ENCODE data around the gene ACBD6.

Gene ACBD6

DNA sequence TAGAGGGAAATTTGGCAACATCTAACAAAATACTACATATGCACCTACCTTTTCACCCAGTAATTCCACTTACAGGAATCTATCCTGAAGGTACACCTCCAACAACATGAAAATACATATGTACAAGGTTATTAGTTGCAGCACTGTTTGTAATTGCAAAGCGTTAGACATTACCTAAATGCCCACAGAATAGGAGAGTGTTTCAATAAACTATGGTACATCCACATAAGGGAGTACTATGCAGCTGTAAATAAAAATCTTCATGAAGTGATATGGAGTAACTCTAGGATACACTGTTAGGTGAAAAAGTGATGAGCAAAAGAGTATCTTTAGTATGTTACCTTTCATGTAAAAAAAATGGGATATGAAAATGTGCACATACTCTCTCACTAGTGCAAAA lies 126.1 kb downstream of the ACBD6 start:
- H3K9me3 Mint-ChIP-seq: peaks cover 34% of the 10 kb centered on the region
- no peaks in the 10 kb centered on the region for H3K27me3 Mint-ChIP-seq
- no peak overlapping the region for H3K4me3 Mint-ChIP-seq
- intact Hi-C loops (cut with micrococcal nuclease): loop anchor here (10.0 kb wide), 1 partner anchor 99 kb away; no protein-coding TSS in a partner anchor
- peaks cover 25% of the 10 kb centered on the region for H3K36me3 Mint-ChIP-seq (ENCODE audit: low read depth)
- H3K4me1 Mint-ChIP-seq (ENCODE audit: low read depth): no peaks in the 10 kb centered on the region
- no peak overlapping the region for H3K27ac Mint-ChIP-seq

DNA sequence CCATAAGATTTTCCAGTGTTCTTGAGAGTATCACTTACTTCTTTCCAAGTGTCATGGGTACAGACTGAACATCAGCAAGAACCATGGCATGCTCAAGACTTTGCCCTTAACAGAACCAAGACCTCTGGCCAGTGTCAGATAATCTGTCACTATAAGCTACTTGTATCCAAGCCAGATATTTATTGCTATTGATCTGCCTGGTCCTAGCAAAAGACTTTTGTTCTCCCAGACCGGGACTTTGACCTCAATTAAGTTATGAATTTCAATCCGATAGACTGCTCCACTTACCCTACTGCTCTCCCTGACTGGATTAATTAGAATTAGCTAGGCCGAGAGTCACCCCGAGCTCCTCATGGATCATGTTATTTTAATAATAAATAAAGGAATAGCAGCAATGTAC lies 129.6 kb downstream of the ACBD6 start:
- intact Hi-C loops (cut with micrococcal nuclease): loop anchor here (10.0 kb wide), 1 partner anchor 102 kb away; no protein-coding TSS in a partner anchor
- H3K4me1 Mint-ChIP-seq (ENCODE audit: low read depth): no peaks in the 10 kb centered on the region
- H3K36me3 Mint-ChIP-seq (ENCODE audit: low read depth): no peaks in the 10 kb centered on the region
- peaks cover 14% of the 10 kb centered on the region for H3K9me3 Mint-ChIP-seq
- no peak overlapping the region for H3K4me3 Mint-ChIP-seq
- H3K27me3 Mint-ChIP-seq: no peaks in the 10 kb centered on the region
- no peak overlapping the region for H3K27ac Mint-ChIP-seq

DNA sequence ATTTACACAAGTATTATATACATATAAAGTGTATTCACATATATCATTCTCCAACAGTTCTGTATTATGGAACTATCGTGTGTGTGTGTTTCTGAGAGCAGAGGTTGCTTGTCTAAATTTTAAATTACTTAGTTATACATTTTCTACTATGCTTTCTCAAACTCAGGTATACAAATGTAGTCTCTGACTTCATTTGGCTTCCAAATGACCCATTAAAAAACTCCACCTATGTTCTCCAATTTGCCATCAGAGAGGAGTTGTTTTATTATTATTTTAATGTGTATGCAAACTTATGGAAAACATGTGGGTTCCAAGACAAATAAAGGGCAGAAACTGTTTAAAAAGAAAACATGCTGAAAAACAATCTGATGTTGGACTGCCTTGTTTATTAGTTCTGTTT lies 131.8 kb downstream of the ACBD6 start:
- Mint-ChIP-seq H3K27me3 (no peaks in the 10 kb centered on the region), H3K4me1 (ENCODE audit: low read depth) (no peaks in the 10 kb centered on the region), H3K4me3 (no peak overlapping the region), H3K27ac (no peak overlapping the region), H3K36me3 (ENCODE audit: low read depth) (no peaks in the 10 kb centered on the region), H3K9me3 (peaks cover 9% of the 10 kb centered on the region)
- intact Hi-C loops (cut with micrococcal nuclease): loop anchor here (10.0 kb wide), 1 partner anchor 104 kb away; no protein-coding TSS in a partner anchor

DNA sequence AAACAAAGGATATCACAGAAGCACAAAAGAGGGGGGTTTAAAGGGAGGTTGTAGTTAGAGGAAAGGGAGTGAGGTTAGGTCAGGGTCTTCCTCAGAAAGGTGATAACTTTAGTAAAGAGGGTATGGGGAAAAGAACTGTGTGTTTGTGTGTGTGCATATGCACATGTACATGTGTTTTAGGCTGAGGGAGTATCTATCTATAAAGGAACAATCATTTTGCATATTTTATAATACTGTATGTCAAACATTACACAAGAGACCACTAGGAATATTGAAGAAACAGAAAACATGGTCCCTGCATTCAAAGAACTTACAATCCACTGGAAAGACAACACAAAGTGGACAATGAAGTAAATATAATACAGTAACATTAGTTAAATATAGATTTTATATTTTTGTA lies 132.2 kb downstream of the ACBD6 start:
- Mint-ChIP-seq H3K4me3 (no peak overlapping the region), H3K27me3 (no peaks in the 10 kb centered on the region), H3K9me3 (peaks cover 9% of the 10 kb centered on the region), H3K36me3 (ENCODE audit: low read depth) (no peaks in the 10 kb centered on the region), H3K27ac (no peak overlapping the region), H3K4me1 (ENCODE audit: low read depth) (no peaks in the 10 kb centered on the region)
- intact Hi-C loops (cut with micrococcal nuclease): loop anchor here (10.0 kb wide), 1 partner anchor 105 kb away; no protein-coding TSS in a partner anchor

DNA sequence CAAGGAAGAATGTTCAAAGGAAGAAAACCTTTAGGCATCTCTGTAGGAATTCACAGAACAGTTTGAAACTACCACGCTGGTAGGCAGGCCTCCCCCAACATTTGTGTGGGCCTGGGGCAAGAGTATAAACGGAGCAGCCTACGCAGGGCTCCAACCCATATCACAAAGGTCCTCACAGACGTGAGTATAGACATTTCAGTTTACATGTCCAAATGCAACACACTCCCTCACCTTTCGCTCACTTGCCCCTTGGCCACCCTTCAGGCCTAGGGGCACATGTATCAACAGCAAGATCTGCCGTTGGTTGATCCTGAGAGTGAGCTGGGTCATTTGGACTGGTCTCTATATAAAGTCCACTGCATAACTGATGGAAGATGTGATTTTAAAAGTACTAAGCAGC lies 133.3 kb downstream of the ACBD6 start:
- H3K4me3 Mint-ChIP-seq: no peak overlapping the region
- intact Hi-C loops (cut with micrococcal nuclease): no loop called here
- H3K27ac Mint-ChIP-seq: no peak overlapping the region
- no peaks in the 10 kb centered on the region for H3K4me1 Mint-ChIP-seq (ENCODE audit: low read depth)
- no peaks in the 10 kb centered on the region for H3K27me3 Mint-ChIP-seq
- H3K9me3 Mint-ChIP-seq: peaks cover 9% of the 10 kb centered on the region
- no peaks in the 10 kb centered on the region for H3K36me3 Mint-ChIP-seq (ENCODE audit: low read depth)

DNA sequence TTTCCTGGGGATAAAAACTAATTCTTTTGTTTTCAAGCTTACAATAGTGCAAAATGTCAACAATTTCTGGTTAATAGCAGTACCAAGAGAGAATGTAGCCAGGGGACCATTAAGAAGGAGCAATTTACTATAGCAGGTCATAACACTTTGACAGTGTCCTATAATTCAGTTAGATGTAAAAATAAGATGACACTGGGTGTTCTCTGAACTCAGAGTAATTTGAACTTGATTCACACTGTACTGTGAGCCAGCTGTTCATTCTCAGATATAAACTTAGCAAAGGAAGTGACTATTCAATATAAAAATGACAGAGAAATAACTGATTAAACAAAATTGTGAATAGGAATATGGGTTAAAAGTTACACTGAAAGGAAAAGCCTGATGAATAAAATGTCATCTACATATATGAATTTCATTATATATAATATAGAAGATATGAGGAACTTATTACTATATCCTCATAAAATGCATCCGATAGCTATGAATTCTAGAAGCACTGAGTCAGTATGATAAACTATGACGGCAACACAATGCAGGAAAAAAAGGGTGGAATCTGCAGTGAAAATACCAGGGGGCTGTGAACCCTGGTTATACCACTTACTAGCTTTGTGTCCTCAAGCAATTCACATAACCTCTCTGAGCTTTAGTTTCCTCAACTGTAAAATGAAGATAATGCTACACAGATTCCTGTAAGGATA lies 135.9 kb downstream of the ACBD6 start:
- Mint-ChIP-seq H3K4me1 (ENCODE audit: low read depth) (peaks cover 8% of the 10 kb centered on the region), H3K9me3 (peaks cover 9% of the 10 kb centered on the region), H3K27ac (no peak overlapping the region), H3K4me3 (no peak overlapping the region), H3K27me3 (no peaks in the 10 kb centered on the region), H3K36me3 (ENCODE audit: low read depth) (no peaks in the 10 kb centered on the region)
- intact Hi-C loops (cut with micrococcal nuclease): no loop called here

DNA sequence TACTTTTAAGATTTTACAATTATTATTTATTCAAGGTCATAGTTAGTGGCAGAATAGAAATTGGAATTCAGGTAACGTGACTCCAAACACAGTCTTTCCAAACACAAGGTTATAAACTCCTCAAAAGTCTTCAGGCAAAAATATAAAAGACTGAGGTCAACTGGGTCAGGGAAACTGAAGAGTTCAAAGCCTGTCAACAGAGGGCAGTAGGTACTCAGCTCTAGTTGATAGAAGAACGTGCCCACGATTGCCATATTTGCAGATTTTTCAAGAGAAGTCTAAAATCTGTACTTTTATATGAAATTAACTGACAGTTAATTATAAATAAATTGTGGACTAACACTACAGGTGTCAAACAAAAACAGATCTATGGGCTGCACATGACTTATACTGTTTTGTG lies 137.3 kb downstream of the ACBD6 start:
- H3K4me1 Mint-ChIP-seq (ENCODE audit: low read depth): peaks cover 8% of the 10 kb centered on the region
- no peak overlapping the region for H3K27ac Mint-ChIP-seq
- no peak overlapping the region for H3K4me3 Mint-ChIP-seq
- H3K27me3 Mint-ChIP-seq: no peaks in the 10 kb centered on the region
- intact Hi-C loops (cut with micrococcal nuclease): no loop called here
- no peaks in the 10 kb centered on the region for H3K36me3 Mint-ChIP-seq (ENCODE audit: low read depth)
- H3K9me3 Mint-ChIP-seq: peaks cover 9% of the 10 kb centered on the region

DNA sequence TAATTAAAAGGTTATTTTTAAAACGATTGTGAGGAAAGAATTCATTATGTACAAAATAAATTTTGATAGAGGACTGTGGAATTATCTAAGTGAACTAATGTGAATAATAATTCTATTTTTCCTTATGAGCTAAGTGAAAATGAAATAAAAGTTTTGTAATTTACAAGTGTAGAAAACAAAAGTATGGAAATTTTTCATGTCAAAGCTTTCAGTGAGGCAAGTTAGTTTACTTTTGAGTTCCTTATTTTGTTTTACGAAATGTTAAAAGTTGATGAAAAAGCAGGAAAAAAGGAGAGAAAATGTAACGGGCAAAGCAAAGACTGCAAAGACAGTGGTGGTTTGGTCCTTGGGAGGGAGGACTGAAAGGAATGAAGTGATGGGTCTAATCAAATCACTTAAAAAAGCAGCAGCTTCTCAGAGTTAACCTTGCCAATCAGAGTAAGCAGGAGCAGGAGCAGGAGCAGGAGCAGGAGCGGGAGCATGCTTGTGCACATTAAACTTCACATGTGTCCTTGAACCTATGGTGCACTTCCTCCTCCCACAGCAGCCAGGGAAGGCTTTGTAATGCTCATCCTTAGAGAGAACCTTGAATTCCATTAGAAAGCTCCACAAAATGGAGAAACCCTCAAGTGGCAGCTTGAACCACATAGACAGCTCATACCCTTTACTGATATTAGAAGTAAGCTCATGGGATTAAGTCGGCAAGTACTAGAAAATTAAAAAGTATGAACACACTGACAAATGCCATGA lies 139.0 kb downstream of the ACBD6 start:
- Mint-ChIP-seq H3K27me3 (no peaks in the 10 kb centered on the region), H3K27ac (peak overlapping the region; percentile 64), H3K9me3 (peaks cover 9% of the 10 kb centered on the region), H3K4me3 (peak overlapping the region; percentile 5), H3K36me3 (ENCODE audit: low read depth) (no peaks in the 10 kb centered on the region), H3K4me1 (ENCODE audit: low read depth) (peaks cover 8% of the 10 kb centered on the region)
- intact Hi-C loops (cut with micrococcal nuclease): no loop called here

DNA sequence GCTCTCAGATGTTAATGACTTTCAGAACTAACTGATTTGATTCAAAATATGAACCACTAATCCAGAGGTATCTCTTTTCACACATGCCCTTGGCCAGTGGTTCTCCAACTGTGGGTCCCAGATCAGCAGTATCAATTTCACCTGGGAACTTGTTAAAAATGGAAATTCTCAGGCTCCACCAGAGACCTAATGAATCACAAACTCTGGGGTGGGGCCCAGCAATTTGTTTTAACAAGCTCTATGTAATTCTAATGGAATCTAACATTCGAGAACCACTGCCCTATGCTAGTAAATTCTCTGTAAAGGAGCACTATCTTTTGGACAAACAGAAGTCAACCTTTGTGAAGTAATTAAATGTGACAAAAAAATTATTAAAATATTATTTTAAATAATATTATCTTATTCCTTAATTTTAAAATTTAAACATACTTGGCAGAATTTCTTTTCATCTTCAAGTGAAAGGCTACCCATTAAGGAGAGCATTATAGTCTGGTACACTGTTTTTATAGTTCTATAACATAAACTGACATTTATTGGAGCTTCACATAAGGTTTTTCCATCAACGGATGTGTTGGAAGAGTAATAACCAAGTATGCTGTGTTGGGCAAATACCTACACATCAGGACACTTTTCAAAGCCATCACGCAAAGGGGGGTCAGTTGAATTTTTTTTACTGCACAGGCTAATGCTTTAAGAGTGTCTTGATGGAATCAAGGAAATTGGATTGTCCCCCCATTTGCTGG lies 141.9 kb downstream of the ACBD6 start:
- intact Hi-C loops (cut with micrococcal nuclease): no loop called here
- Mint-ChIP-seq H3K9me3 (no peaks in the 10 kb centered on the region), H3K36me3 (ENCODE audit: low read depth) (no peaks in the 10 kb centered on the region), H3K27me3 (no peaks in the 10 kb centered on the region), H3K4me3 (no peak overlapping the region), H3K4me1 (ENCODE audit: low read depth) (peaks cover 11% of the 10 kb centered on the region), H3K27ac (no peak overlapping the region)

DNA sequence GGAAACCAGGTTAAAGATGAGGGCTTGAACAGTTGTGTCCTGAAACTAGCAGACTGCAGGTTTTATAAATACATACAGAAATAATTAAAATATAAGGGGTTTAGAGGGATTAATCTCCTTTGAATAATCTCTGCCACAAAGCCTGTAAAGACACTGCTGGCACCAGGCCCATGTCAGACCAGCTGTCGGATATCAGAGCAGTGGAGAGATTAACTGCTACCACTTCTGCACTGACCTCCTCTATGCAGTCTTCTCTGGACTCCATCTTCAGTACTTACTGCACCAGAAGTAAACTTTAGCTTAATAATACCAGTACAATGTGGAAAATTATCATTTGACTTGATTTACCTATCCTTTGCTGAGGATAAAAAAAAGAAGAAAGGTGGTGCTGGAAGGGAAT lies 143.7 kb downstream of the ACBD6 start:
- H3K27me3 Mint-ChIP-seq: no peaks in the 10 kb centered on the region
- H3K4me1 Mint-ChIP-seq (ENCODE audit: low read depth): peaks cover 12% of the 10 kb centered on the region
- intact Hi-C loops (cut with micrococcal nuclease): no loop called here
- no peaks in the 10 kb centered on the region for H3K9me3 Mint-ChIP-seq
- no peak overlapping the region for H3K27ac Mint-ChIP-seq
- H3K4me3 Mint-ChIP-seq: no peak overlapping the region
- H3K36me3 Mint-ChIP-seq (ENCODE audit: low read depth): no peaks in the 10 kb centered on the region

DNA sequence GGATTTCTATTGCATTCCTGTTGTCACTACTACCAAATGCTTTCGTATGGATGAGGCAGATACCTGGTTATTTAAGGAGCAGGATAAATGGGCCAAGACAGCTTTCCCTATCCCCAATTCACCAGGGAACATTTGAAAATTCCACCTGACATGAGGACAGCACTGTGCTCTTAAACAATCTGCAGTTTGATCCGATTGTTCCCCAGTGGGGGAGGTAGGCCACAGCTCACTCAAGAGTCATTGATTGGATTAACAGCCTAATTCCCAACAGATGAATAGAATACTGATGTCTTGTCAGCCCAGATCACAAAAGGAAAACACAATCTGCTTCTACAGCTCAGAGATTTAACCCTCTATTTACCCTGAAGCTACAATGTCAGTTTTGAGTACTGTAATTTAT lies 148.4 kb downstream of the ACBD6 start:
- Mint-ChIP-seq H3K36me3 (ENCODE audit: low read depth) (no peaks in the 10 kb centered on the region), H3K9me3 (no peaks in the 10 kb centered on the region), H3K4me1 (ENCODE audit: low read depth) (peaks cover 11% of the 10 kb centered on the region), H3K27ac (no peak overlapping the region), H3K4me3 (no peak overlapping the region), H3K27me3 (no peaks in the 10 kb centered on the region)
- intact Hi-C loops (cut with micrococcal nuclease): no loop called here

DNA sequence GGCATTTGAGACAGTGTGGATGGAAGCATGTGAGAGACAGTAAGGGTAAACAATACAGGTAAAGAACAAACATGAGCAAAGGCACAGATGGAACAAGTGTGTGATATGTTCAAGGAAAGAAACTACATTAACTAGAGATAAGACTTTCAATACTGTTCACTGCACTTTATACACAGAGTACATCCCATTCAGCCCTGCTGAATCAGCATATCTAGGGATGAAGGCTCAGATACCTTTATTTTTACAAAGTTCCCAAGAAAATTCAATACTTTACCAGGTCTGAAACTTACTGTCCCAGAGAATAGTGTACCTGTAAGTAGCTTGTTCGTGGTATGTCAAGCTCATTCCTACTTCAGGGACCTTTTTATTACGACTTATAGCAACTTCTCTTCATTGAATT lies 149.8 kb downstream of the ACBD6 start:
- H3K27ac Mint-ChIP-seq: no peak overlapping the region
- no peaks in the 10 kb centered on the region for H3K36me3 Mint-ChIP-seq (ENCODE audit: low read depth)
- intact Hi-C loops (cut with micrococcal nuclease): no loop called here

DNA sequence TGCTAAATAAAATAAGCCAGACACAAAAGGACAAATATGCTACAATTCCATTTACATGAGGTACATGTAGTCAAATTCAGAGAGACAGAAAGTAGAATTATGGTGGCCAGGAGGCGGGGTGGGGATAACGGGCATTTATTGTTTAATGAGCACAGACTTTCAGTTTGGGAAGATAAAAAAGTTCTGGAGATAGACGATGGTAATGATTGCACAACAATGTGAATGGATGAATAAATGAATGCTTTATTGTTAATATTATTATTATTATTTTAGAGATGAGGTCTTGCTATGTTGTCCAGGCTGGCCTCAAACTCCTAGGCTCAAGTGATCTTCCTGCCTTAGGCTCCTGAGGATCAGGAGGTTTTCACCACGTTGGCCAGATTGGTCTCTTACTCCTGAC lies 150.4 kb downstream of the ACBD6 start:
- Mint-ChIP-seq H3K9me3 (no peaks in the 10 kb centered on the region), H3K36me3 (ENCODE audit: low read depth) (no peaks in the 10 kb centered on the region), H3K27me3 (no peaks in the 10 kb centered on the region), H3K27ac (no peak overlapping the region), H3K4me3 (no peak overlapping the region), H3K4me1 (ENCODE audit: low read depth) (peaks cover 11% of the 10 kb centered on the region)
- intact Hi-C loops (cut with micrococcal nuclease): no loop called here

More for the DNA sequence above, 149.8 kb downstream of the ACBD6 start:
- H3K4me3 Mint-ChIP-seq: no peak overlapping the region
- no peaks in the 10 kb centered on the region for H3K27me3 Mint-ChIP-seq
- H3K9me3 Mint-ChIP-seq: no peaks in the 10 kb centered on the region
- peaks cover 11% of the 10 kb centered on the region for H3K4me1 Mint-ChIP-seq (ENCODE audit: low read depth)

DNA sequence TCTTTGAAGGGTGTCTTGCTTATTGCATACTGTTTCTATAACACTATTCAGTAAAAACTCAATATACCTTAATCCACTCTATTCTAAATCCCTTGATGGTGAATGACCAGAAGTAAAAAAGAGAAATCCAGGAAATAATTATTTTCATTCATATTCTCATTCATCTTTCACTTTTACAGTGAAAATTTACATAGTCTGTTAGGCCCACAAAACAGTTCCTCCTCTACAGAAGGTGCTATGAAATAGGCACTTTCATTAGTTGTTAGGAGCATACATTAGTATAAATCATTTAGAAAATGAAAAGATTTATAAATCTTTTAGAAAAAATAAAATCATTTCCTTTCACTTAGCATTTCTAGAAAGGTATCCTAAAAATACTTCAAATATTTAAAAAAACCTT lies 157.2 kb downstream of the ACBD6 start:
- peaks cover 8% of the 10 kb centered on the region for H3K36me3 Mint-ChIP-seq (ENCODE audit: low read depth)
- no peak overlapping the region for H3K4me3 Mint-ChIP-seq
- no peaks in the 10 kb centered on the region for H3K27me3 Mint-ChIP-seq
- no peak overlapping the region for H3K27ac Mint-ChIP-seq
- peaks cover 21% of the 10 kb centered on the region for H3K4me1 Mint-ChIP-seq (ENCODE audit: low read depth)
- no peaks in the 10 kb centered on the region for H3K9me3 Mint-ChIP-seq
- intact Hi-C loops (cut with micrococcal nuclease): no loop called here
